Astrocyte of the spinal cord (primary cell): ENCODE results near the gene GATD1.
A peak's percentile ranks its signal among the peaks of the same experiment; 100 is the strongest.

ENCODE experiments used
- DNase-seq: peaks from one replicate; pipeline ENCODE4 v3.0.0; 2011; ENCODE audit warnings: low read depth, low spot score
- H3K4me3 ChIP-seq: 2 replicates; pipeline ENCODE4 v1.5.1; 2011; ENCODE audit warnings: low read depth, mild to moderate bottlenecking, low read length, moderate library complexity
- CTCF ChIP-seq: IDR thresholded peaks from 2 replicates; pipeline ENCODE4 v1.5.1; 2012; ENCODE audit warnings: low read depth, mild to moderate bottlenecking, low read length, inconsistent platforms
- in situ Hi-C: cut with HindIII; loops from 2 replicates; pipeline ENCODE4 v1.10.0; 2017; ENCODE audit warnings: low sequenced_read_pairs

The GATD1 gene

GRCh38 chr11:729492-730074 is 47.7 kb downstream of the GATD1 start:
- in situ Hi-C loops: no loop called here
- H3K4me3 ChIP-seq: no peak overlapping the region
- DNase-seq: no peak
- no peak for TF ChIP-seq CTCF

GRCh38 chr11:728901-729491 is 48.3 kb downstream of the GATD1 start:
- no peak for TF ChIP-seq CTCF
- DNase-seq: no peak
- in situ Hi-C loops: no loop called here
- no peak overlapping the region for H3K4me3 ChIP-seq

- peak; percentile 87 for DNase-seq
- H3K4me3 ChIP-seq: no peak overlapping the region
- in situ Hi-C loops: no loop called here
- TF ChIP-seq CTCF: peak; percentile 100
Observed at GRCh38 chr11:727859-728748, 49.2 kb downstream of the GATD1 start.

GRCh38 chr11:727281-727701 is 50.0 kb downstream of the GATD1 start:
- in situ Hi-C loops: no loop called here
- DNase-seq: no peak
- TF ChIP-seq CTCF: no peak
- H3K4me3 ChIP-seq: no peak overlapping the region

GRCh38 chr11:726278-727220 is 50.7 kb downstream of the GATD1 start:
- no peak overlapping the region for H3K4me3 ChIP-seq
- TF ChIP-seq CTCF: no peak
- in situ Hi-C loops: no loop called here
- DNase-seq: peak; percentile 39
